H1 (cell line): ENCODE data around the gene LORICRIN. TPM values are rescaled to one million over a fixed set of nuclear protein-coding genes. Genes with fewer than 3 reads are reported as not detected.

Experiments
- CTCF ChIA-PET: fragments of 300-600 bp; sonication (Branson Sonifier 250); formaldehyde crosslinking; loops from one replicate; lab custom pipeline; 2021; ENCODE audit not compliant: partially characterized antibody; lab: Charles Lee
- POLR2A ChIA-PET: fragments of 300-600 bp; sonication (Branson Sonifier 250); formaldehyde crosslinking; loops from one replicate; lab custom pipeline; 2021; ENCODE audit warnings: inconsistent platforms; ENCODE audit not compliant: partially characterized antibody; lab: Charles Lee
- DNase-seq, 2 experiments: peaks; one replicate each; pipeline versions ENCODE4 v3.0.0 to v3.0.0-alpha.2; 2010 to 2022; ENCODE audit warnings: low spot score in 2 of 2, low read depth in 1 of 2, mixed read lengths in 1 of 2
- FAIRE-seq: peaks from 2 replicates; lab custom pipeline; 2011; peaks lifted over from hg19 to GRCh38; lab: Jason Lieb, UNC
- H2AFZ ChIP-seq: 2 replicates; pipeline ENCODE4 v1.8.1; 2012; ENCODE audit warnings: low read length, inconsistent platforms
- H2AK5ac ChIP-seq: 2 replicates; pipeline ENCODE4 v1.6.1; 2013; ENCODE audit warnings: low read depth, low read length
- H2BK120ac ChIP-seq: replicated peaks from 2 replicates; pipeline ENCODE3; 2013; ENCODE audit warnings: low read depth, low read length, inconsistent platforms
- H2BK12ac ChIP-seq: 2 replicates; pipeline ENCODE4 v1.6.1; 2013; ENCODE audit warnings: low read depth, low read length
- H2BK15ac ChIP-seq: 2 replicates; pipeline ENCODE4 v1.6.1; 2013; ENCODE audit warnings: low read length
- H2BK20ac ChIP-seq: 2 replicates; pipeline ENCODE4 v1.6.1; 2013; ENCODE audit warnings: low read length
- H2BK5ac ChIP-seq: 2 replicates; pipeline ENCODE4 v1.6.1; 2013; ENCODE audit warnings: low read depth, low read length
- H3K14ac ChIP-seq: 2 replicates; pipeline ENCODE4 v1.6.1; 2013; ENCODE audit warnings: inconsistent platforms; ENCODE audit not compliant: insufficient read length
- H3K18ac ChIP-seq: 2 replicates; pipeline ENCODE4 v1.6.1; 2013; ENCODE audit warnings: low read length; ENCODE audit errors: extremely low read depth
- H3K23ac ChIP-seq: 2 replicates; pipeline ENCODE4 v1.6.1; 2013; ENCODE audit warnings: inconsistent platforms; ENCODE audit not compliant: insufficient read length
- H3K23me2 ChIP-seq: 2 replicates; pipeline ENCODE4 v1.6.1; 2013; ENCODE audit warnings: low read depth, low read length
- H3K27ac ChIP-seq: 2 replicates; pipeline ENCODE4 v1.6.1; 2011; ENCODE audit warnings: low read depth, low read length, inconsistent platforms
- H3K27me3 ChIP-seq, 4 experiments: replicated peaks in 1 of 4; 1 replicate in 1 of 4; 2 replicates in 3 of 4; pipeline versions ENCODE4 v1.6.1 to v1.8.1; 2011 to 2013; ENCODE audit warnings: low read length in 3 of 4, mild to moderate bottlenecking in 3 of 4, inconsistent platforms in 2 of 4, mixed read lengths in 2 of 4, moderate library complexity in 1 of 4; ENCODE audit not compliant: control insufficient read depth in 3 of 4, insufficient read depth in 3 of 4; ENCODE audit errors: extremely low read depth in 1 of 4
- H3K36me3 ChIP-seq, 4 experiments: 2 replicates each; pipeline versions ENCODE4 v1.6.1 to v1.8.1; 2011 to 2013; ENCODE audit warnings: mild to moderate bottlenecking in 4 of 4, low read length in 3 of 4, moderate library complexity in 2 of 4, control low read depth in 1 of 4, inconsistent platforms in 1 of 4; ENCODE audit not compliant: insufficient read depth in 4 of 4, control insufficient read depth in 2 of 4
- H3K4ac ChIP-seq: replicated peaks from 2 replicates; pipeline ENCODE3; 2013; ENCODE audit warnings: low read length, low read depth, mixed read lengths, inconsistent platforms; ENCODE audit not compliant: insufficient read length
- H3K4me1 ChIP-seq, 4 experiments: replicated peaks in 1 of 4; 1 replicate in 1 of 4; 2 replicates in 3 of 4; pipeline versions ENCODE4 v1.6.1 to v1.8.1; 2011 to 2013; ENCODE audit warnings: low read length in 3 of 4, inconsistent platforms in 2 of 4, mixed read lengths in 1 of 4; ENCODE audit not compliant: insufficient read depth in 4 of 4, control insufficient read depth in 3 of 4
- H3K4me2 ChIP-seq, 2 experiments: 2 replicates each; pipeline versions ENCODE4 v1.6.1 to v1.8.1; 2011 to 2013; ENCODE audit warnings: low read depth in 2 of 2, low read length in 2 of 2, control low read depth in 1 of 2, inconsistent platforms in 1 of 2, mild to moderate bottlenecking in 1 of 2; ENCODE audit not compliant: insufficient read depth in 1 of 2
- H3K4me3 ChIP-seq, 4 experiments: fragments of 200-600, 300-600 bp in 1 of 4; sonication (generic), shearing (Covaris generic), sonication (Bioruptor Twin) in 1 of 4; 2 replicates each; pipeline versions ENCODE4 v1.5.1 to v1.8.1; 2011 to 2016; ENCODE audit warnings: low read length in 4 of 4, low read depth in 3 of 4, control low read depth in 2 of 4, inconsistent platforms in 2 of 4, mild to moderate bottlenecking in 2 of 4, mixed read lengths in 1 of 4, moderate library complexity in 1 of 4; ENCODE audit not compliant: insufficient read depth in 2 of 4; ENCODE audit errors: extremely low read depth in 1 of 4
- H3K56ac ChIP-seq: replicated peaks from 2 replicates; pipeline ENCODE3; 2013; ENCODE audit warnings: low read depth, mild to moderate bottlenecking, mixed read lengths, low read length, inconsistent platforms; ENCODE audit not compliant: insufficient read length
- H3K79me1 ChIP-seq: 2 replicates; pipeline ENCODE4 v1.6.1; 2013; ENCODE audit warnings: low read depth, low read length, control low read depth
- H3K79me2 ChIP-seq, 2 experiments: 2 replicates each; pipeline versions ENCODE4 v1.6.1 to v1.8.1; 2012 to 2013; ENCODE audit warnings: low read length in 2 of 2, mild to moderate bottlenecking in 2 of 2, inconsistent platforms in 1 of 2; ENCODE audit not compliant: insufficient read depth in 2 of 2, control insufficient read depth in 1 of 2
- H3K9ac ChIP-seq, 4 experiments: replicated peaks in 1 of 4; 1 replicate in 1 of 4; 2 replicates in 3 of 4; pipeline versions ENCODE4 v1.6.1 to v1.8.1; 2011 to 2013; ENCODE audit warnings: low read depth in 3 of 4, low read length in 3 of 4, control low read depth in 2 of 4, mild to moderate bottlenecking in 2 of 4, moderate library complexity in 2 of 4, inconsistent platforms in 1 of 4; ENCODE audit errors: extremely low read depth in 1 of 4
- H3K9me3 ChIP-seq, 2 experiments: 2 replicates each; pipeline versions ENCODE4 v1.6.1 to v1.8.1; 2012 to 2013; ENCODE audit warnings: mild to moderate bottlenecking in 2 of 2, moderate library complexity in 2 of 2, control low read depth in 1 of 2, inconsistent platforms in 1 of 2, low read depth in 1 of 2, low read length in 1 of 2, mixed read lengths in 1 of 2; ENCODE audit not compliant: insufficient read depth in 2 of 2
- H4K20me1 ChIP-seq, 2 experiments: replicated peaks in 1 of 2; 2 replicates each; pipeline versions ENCODE3 to v1.8.1; 2011 to 2013; ENCODE audit warnings: inconsistent platforms in 2 of 2, low read length in 2 of 2, mild to moderate bottlenecking in 1 of 2; ENCODE audit not compliant: insufficient read depth in 2 of 2, control insufficient read depth in 1 of 2
- H4K5ac ChIP-seq: 2 replicates; pipeline ENCODE4 v1.6.1; 2013; ENCODE audit warnings: low read length, low read depth, mixed read lengths, inconsistent platforms; ENCODE audit not compliant: insufficient read length
- H4K8ac ChIP-seq: 2 replicates; pipeline ENCODE4 v1.8.0; 2013; ENCODE audit warnings: mild to moderate bottlenecking, moderate library complexity, low read length, inconsistent platforms; ENCODE audit not compliant: insufficient read depth; ENCODE audit errors: extremely low read depth
- H4K91ac ChIP-seq: replicated peaks from 2 replicates; pipeline ENCODE3; 2013; ENCODE audit warnings: low read length, mixed read lengths, inconsistent platforms; ENCODE audit not compliant: insufficient read length
- BCL11A ChIP-seq, 2 experiments: IDR thresholded peaks; one replicate each; pipeline ENCODE4 v1.6.1; 2011; ENCODE audit warnings: low read depth in 2 of 2, low read length in 2 of 2, mild to moderate bottlenecking in 2 of 2
- CBX5 ChIP-seq: fragments of 300-800, 300-1000 bp; sonication (generic); IDR thresholded peaks from 2 replicates; pipeline ENCODE4 v1.7.1; 2016; ENCODE audit warnings: antibody characterized with exemption, low read length, low read depth
- CTBP2 ChIP-seq: IDR thresholded peaks from 2 replicates; pipeline ENCODE4 v1.7.0; 2011; ENCODE audit warnings: borderline replicate concordance, mild to moderate bottlenecking, moderate library complexity, mixed read lengths, low read length; ENCODE audit not compliant: insufficient read depth, insufficient read length
- EZH2 ChIP-seq: fragments of 200-600 bp; sonication (generic); IDR thresholded peaks from 2 replicates; pipeline ENCODE4 v1.7.1; 2012; ENCODE audit warnings: low read depth, mild to moderate bottlenecking, moderate library complexity, low read length, inconsistent platforms; ENCODE audit not compliant: severe bottlenecking
- FOSL1 ChIP-seq: IDR thresholded peaks from 2 replicates; pipeline ENCODE4 v1.6.1; 2011; ENCODE audit warnings: mild to moderate bottlenecking, low read depth, low read length, moderate library complexity; ENCODE audit not compliant: insufficient read depth
- GABPA ChIP-seq: IDR thresholded peaks from 2 replicates; pipeline ENCODE4 v1.6.1; 2011; ENCODE audit warnings: mild to moderate bottlenecking, low read length, moderate library complexity, borderline replicate concordance; ENCODE audit not compliant: insufficient read depth
- HDAC2 ChIP-seq, 2 experiments: fragments of 300-600 bp in 1 of 2; sonication (generic) in 1 of 2; IDR thresholded peaks; 2 replicates each; pipeline ENCODE4 v1.6.1; 2011 to 2012; ENCODE audit warnings: low read depth in 2 of 2, low read length in 2 of 2, mild to moderate bottlenecking in 2 of 2, moderate library complexity in 2 of 2, borderline replicate concordance in 1 of 2, inconsistent platforms in 1 of 2
- KDM5A ChIP-seq: fragments of 200-600 bp; IDR thresholded peaks from 2 replicates; pipeline ENCODE4 v1.7.1; 2012; ENCODE audit warnings: mild to moderate bottlenecking, low read length, inconsistent platforms, mixed read lengths
- SAP30 ChIP-seq: fragments of 300-600 bp; sonication (generic); IDR thresholded peaks from 2 replicates; pipeline ENCODE4 v1.7.1; 2012; ENCODE audit warnings: low read length, moderate library complexity, mild to moderate bottlenecking, inconsistent platforms; ENCODE audit not compliant: insufficient read depth, insufficient replicate concordance
- SRF ChIP-seq: IDR thresholded peaks from 2 replicates; pipeline ENCODE4 v1.6.1; 2011; ENCODE audit warnings: mild to moderate bottlenecking, low read depth, low read length, moderate library complexity
- ZNF274 ChIP-seq: IDR thresholded peaks from 2 replicates; pipeline ENCODE4 v1.7.0; 2012; ENCODE audit warnings: low read length, borderline replicate concordance; ENCODE audit errors: extremely low read depth
- WGBS, 2 experiments: shearing (Covaris generic) in 1 of 2; methylation state at CpG; one replicate each; pipeline versions ENCODE4 v1.1.6 to v1.1.7; 2013 to 2015; ENCODE audit warnings: low lambda C conversion rate in 2 of 2, mixed read lengths in 2 of 2, inconsistent platforms in 1 of 2, low coverage in 1 of 2, missing lambda C conversion rate in 1 of 2; ENCODE audit not compliant: insufficient replicate concordance in 2 of 2, insufficient coverage in 1 of 2, insufficient read length in 1 of 2; ENCODE audit errors: extremely low coverage in 1 of 2, missing lambda C conversion rate in 1 of 2; 5-methylcytosine and 5-hydroxymethylcytosine counted together
- polyA plus RNA-seq, 7 experiments: library from polyadenylated mRNA; depleted of rRNA in 3 of 7; stranded (reverse) in 5 of 7; unstranded in 2 of 7; fragments of >200 nt in 5 of 7; fragments of 200-250 nt in 2 of 7; gene quantifications; 1 replicate in 5 of 7; 2 replicates in 1 of 7; 4 replicates in 1 of 7; pipeline versions ENCODE4 v1.2.1 to v1.2.3, GENCODE V29; 2011 to 2013; ENCODE audit warnings: missing spikeins in 2 of 7, mixed read lengths in 2 of 7
- total RNA-seq: library from RNA; stranded (reverse); fragmentation: NEBNext Ultra II Directional; extraction: Animal tissue kit (Norgen Biotek cat#: 25700); gene quantifications from 2 replicates; pipeline ENCODE4 v1.2.1, GENCODE V29; 2021
- TF ChIP-seq, protein P1 (sequence below): IDR thresholded peaks from 2 replicates; pipeline ENCODE4 v1.6.1; 2012; ENCODE audit warnings: inconsistent platforms

The LORICRIN gene
- total and polyA plus RNA-seq, 2 of the 8 experiments (the other 6 are each of a cell fraction or from before 2014, with no cell fraction given), result not detected

DNA sequence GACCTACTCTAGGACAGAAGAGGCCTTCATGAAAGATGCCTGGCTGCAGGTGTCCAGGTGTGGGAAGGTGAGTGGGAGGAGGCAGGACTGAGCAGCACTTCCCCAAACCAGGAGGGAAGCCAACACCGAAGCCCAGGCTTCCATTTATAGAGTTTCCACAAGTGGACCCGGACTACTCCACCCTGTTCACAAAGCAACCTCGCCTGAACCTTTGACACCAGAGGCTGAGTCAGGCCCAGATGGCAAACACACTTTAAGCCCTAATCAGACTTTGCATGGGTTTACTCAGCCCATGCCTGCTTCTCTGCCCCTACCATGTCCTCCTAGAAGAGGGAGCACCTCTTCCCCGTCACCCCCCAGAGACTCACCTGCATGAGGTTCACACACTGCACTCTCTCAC is 28.1 kb upstream of the LORICRIN start:
- Histone ChIP-seq H3K4me1 (no peaks in the 10 kb centered on the region), H4K8ac (no peak overlapping the region), H2AK5ac (no peak overlapping the region), H3K23me2 (no peaks in the 10 kb centered on the region), H3K4me3 (no peak overlapping the region), H3K27ac (no peak overlapping the region), H3K18ac (no peak overlapping the region), H3K23ac (no peak overlapping the region), H4K5ac (no peak overlapping the region), H2BK120ac (no peak overlapping the region), H2BK5ac (no peak overlapping the region), H3K27me3 (no peaks in the 10 kb centered on the region), H3K56ac (no peak overlapping the region), H4K20me1 (no peaks in the 10 kb centered on the region), H2BK15ac (no peak overlapping the region), H2AFZ (no peak overlapping the region), H3K36me3 (no peaks in the 10 kb centered on the region), H2BK20ac (no peak overlapping the region), H3K4ac (no peak overlapping the region), H3K9ac (no peak overlapping the region), H3K4me2 (no peak overlapping the region), H3K9me3 (0 out of 4 replicates have a peak, but pooled peaks cover 0 to 3% of the 10 kb centered on the region in 2 experiments), H3K79me2 (no peaks in the 10 kb centered on the region), H4K91ac (no peak overlapping the region), H3K79me1 (no peaks in the 10 kb centered on the region), H3K14ac (no peak overlapping the region), H2BK12ac (no peak overlapping the region)
- FAIRE-seq, result no peak
- DNase-seq, result no peak
- CTCF ChIA-PET, result interaction anchor here (3.6 kb wide), 1 partner anchor 11 kb away, joined by 21 read pairs; no protein-coding TSS in a partner anchor
- 98% methylated on average over 4 of the region's 4 CpGs; no CpG with 5 or more reads in 1 of the 2 experiments for WGBS, 2 experiments
- POLR2A ChIA-PET, result no interaction called here
- no peak for TF ChIP-seq GABPA
- no peak for TF ChIP-seq ZNF274
- no peak for TF ChIP-seq SRF
- TF ChIP-seq KDM5A, result no peak
- TF ChIP-seq CTBP2, result no peak
- no peak for TF ChIP-seq SAP30
- TF ChIP-seq FOSL1, result no peak
- no peak for TF ChIP-seq BCL11A (IDR thresholded peaks at IDR 0.05; ENCODE audit: low read depth in 2 of 2, low read length in 2 of 2)
- no peak for TF ChIP-seq EZH2
- TF ChIP-seq, protein P1, sequence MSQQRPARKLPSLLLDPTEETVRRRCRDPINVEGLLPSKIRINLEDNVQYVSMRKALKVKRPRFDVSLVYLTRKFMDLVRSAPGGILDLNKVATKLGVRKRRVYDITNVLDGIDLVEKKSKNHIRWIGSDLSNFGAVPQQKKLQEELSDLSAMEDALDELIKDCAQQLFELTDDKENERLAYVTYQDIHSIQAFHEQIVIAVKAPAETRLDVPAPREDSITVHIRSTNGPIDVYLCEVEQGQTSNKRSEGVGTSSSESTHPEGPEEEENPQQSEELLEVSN, result no peak
- no peak for TF ChIP-seq CBX5
- no peak for TF ChIP-seq HDAC2 (IDR thresholded peaks at IDR 0.05; ENCODE audit: borderline replicate concordance in 1 of 2, low read depth in 2 of 2, low read length in 2 of 2)
